ENCODE data around the gene SERINC4.

Gene SERINC4

DNA sequence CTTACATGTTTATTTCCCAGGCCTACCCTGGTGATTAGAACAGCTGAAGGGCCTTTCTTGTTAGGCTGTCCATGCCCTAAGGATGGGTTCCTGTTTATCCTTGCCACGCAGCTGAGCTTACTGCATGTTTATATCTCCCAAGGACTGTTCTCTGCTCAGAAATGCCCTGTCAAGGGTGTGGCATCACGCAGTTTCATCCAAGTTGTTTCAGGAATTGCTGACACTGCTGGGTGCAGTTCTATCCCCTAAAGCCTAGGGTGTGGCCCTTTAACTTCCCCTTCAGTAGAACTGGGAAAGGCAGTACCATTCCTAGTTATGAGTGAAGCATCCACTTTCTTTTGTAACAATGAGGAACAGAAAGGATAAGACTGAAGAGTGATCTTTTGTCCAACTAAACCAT lies 28.2 kb downstream of the SERINC4 start:
- H3K27me3 ChIP-seq (ENCODE audit: insufficient read depth, low read depth, severe bottlenecking) = no peaks in the 10 kb centered on the region
- TF ChIP-seq, protein P1, sequence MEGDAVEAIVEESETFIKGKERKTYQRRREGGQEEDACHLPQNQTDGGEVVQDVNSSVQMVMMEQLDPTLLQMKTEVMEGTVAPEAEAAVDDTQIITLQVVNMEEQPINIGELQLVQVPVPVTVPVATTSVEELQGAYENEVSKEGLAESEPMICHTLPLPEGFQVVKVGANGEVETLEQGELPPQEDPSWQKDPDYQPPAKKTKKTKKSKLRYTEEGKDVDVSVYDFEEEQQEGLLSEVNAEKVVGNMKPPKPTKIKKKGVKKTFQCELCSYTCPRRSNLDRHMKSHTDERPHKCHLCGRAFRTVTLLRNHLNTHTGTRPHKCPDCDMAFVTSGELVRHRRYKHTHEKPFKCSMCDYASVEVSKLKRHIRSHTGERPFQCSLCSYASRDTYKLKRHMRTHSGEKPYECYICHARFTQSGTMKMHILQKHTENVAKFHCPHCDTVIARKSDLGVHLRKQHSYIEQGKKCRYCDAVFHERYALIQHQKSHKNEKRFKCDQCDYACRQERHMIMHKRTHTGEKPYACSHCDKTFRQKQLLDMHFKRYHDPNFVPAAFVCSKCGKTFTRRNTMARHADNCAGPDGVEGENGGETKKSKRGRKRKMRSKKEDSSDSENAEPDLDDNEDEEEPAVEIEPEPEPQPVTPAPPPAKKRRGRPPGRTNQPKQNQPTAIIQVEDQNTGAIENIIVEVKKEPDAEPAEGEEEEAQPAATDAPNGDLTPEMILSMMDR (IDR thresholded peaks at IDR 0.05; ENCODE audit: low read depth, low read length) = no peak
- no peak overlapping the region for H3K27ac ChIP-seq
- DNase-seq = no peak
- H3K9me3 ChIP-seq (ENCODE audit: severe bottlenecking) = no peaks in the 10 kb centered on the region
- H3K36me3 ChIP-seq = peaks cover 68% of the 10 kb centered on the region
- H3K4me3 ChIP-seq (ENCODE audit: low read depth, low read length) = no peak overlapping the region

DNA sequence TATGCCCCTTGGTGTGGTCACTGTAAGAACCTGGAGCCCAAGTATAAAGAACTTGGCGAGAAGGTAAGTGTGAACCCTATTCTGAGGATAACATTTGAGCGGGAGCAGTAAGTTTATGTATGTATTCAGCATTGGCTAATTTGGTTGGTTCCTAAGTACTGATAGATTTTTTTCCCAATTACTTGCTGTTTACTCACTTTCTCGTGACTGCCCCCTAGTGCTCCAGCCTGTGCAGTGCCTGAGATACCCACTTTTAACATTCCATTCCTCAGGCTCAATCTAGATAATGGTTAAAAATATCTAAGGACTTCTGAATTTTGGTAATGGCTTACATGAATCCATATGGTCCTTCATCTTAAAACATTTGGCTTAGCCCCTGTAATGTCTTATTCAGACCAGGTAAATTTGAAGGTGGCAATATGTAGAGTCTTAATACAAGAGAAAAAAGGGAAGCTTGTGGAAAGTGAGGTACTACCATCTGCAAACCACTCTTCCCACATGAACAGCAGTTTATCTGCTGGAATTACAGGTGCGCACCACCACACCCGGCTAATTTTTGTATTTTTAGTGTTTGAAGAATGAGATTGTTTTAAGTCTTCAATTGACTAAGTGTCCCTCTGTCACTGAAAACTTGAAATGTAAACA lies 30.3 kb downstream of the SERINC4 start:
- Histone ChIP-seq H3K27ac (no peak overlapping the region), H3K9me3 (ENCODE audit: severe bottlenecking) (no peaks in the 10 kb centered on the region), H3K4me3 (ENCODE audit: low read depth, low read length) (no peak overlapping the region), H3K36me3 (peaks cover 89% of the 10 kb centered on the region), H3K27me3 (ENCODE audit: insufficient read depth, low read depth, severe bottlenecking) (no peaks in the 10 kb centered on the region)
- TF ChIP-seq, protein P1 (IDR thresholded peaks at IDR 0.05; ENCODE audit: low read depth, low read length) = peak; percentile 73
- peak; percentile 50 for DNase-seq

DNA sequence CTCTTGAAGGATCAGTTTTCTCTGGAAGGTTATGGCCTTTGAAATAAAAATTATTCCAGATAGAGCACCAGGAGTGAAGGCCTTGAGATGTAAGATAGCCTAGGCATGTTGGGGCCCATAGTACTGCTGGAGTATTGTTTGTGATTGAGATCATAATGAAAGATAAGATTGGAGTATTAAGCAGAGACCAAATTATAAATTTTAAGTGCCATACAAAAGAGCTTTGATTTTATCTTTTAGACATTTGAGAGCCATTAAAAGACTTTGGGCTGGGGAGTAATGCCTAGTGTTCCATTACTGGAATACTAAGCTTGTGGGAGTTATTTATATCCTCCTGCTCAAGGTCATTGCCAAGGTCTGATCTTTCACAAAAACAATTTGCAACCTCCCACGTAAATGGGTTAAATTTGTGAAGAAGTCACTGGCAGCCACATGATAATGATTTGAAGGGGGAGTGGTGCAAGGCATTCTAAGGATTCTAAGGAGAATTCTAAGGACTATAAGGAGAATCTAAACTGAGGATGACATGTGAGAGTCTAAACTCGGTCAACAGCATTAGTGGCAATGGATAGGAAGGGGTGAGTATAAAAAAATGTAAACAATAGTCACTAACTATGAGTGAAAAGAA lies 36.1 kb downstream of the SERINC4 start:
- Histone ChIP-seq H3K4me3 (ENCODE audit: low read depth, low read length) (no peak overlapping the region), H3K27ac (no peak overlapping the region), H3K36me3 (peaks cover 92% of the 10 kb centered on the region), H3K27me3 (ENCODE audit: insufficient read depth, low read depth, severe bottlenecking) (no peaks in the 10 kb centered on the region), H3K9me3 (ENCODE audit: severe bottlenecking) (no peaks in the 10 kb centered on the region)
- TF ChIP-seq, protein P1 (IDR thresholded peaks at IDR 0.05; ENCODE audit: low read depth, low read length) = no peak
- no peak for DNase-seq

DNA sequence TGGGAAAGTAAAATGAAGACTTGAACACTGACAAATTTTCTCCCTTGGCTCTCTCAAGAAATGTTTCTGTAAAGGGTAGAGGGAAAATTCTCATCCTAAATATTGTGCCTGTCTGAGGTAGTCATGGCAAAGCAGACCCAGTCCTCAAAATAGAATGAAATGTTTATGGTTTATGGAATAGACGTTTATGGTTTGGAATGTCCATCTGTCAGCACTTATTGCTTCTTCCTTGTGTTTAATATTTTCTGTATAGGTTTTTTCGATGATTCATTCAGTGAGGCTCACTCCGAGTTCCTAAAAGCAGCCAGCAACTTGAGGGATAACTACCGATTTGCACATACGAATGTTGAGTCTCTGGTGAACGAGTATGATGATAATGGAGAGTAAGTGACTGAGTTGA lies 37.2 kb downstream of the SERINC4 start:
- Histone ChIP-seq H3K4me3 (ENCODE audit: low read depth, low read length) (no peak overlapping the region), H3K27ac (no peak overlapping the region), H3K9me3 (ENCODE audit: severe bottlenecking) (no peaks in the 10 kb centered on the region), H3K27me3 (ENCODE audit: insufficient read depth, low read depth, severe bottlenecking) (no peaks in the 10 kb centered on the region), H3K36me3 (peaks cover 96% of the 10 kb centered on the region)
- TF ChIP-seq, protein P1 (IDR thresholded peaks at IDR 0.05; ENCODE audit: low read depth, low read length) = no peak
- no peak for DNase-seq

DNA sequence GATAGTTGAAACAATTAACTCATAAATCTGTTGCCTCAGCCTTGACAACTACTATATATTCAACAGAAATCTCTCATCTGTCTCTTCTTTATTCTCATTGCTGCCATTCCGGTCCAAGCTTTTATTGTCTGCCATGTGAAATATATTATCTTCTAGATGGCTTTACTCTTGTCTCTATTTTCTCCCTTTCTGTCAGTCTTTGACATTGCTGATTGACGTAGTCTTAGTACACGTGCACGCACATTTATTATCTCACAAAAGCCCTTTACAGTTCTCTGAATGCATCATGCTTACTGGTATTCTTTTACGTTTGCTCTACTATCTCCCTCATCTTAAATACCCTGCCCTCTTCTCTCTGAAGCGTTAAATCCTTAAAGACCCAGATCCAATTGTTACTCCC lies 48.1 kb downstream of the SERINC4 start:
- no peak overlapping the region for H3K4me3 ChIP-seq (ENCODE audit: low read depth, low read length)
- TF ChIP-seq, protein P1 (IDR thresholded peaks at IDR 0.05; ENCODE audit: low read depth, low read length) = no peak
- peaks cover 70% of the 10 kb centered on the region for H3K36me3 ChIP-seq
- no peak for DNase-seq
- H3K27me3 ChIP-seq (ENCODE audit: insufficient read depth, low read depth, severe bottlenecking) = no peaks in the 10 kb centered on the region
- no peaks in the 10 kb centered on the region for H3K9me3 ChIP-seq (ENCODE audit: severe bottlenecking)
- no peak overlapping the region for H3K27ac ChIP-seq

Data from WERI-Rb-1 (cell line).